Measurements from ENCODE around the gene PPRC1. TPM values are rescaled to one million over a fixed set of nuclear protein-coding genes. Genes with fewer than 3 reads are reported as not detected.

Gene PPRC1
- total RNA-seq, 1 donor from 2014 or later: 42.9 TPM

- H3K27me3 Mint-ChIP-seq (ENCODE audit: low read depth): no peaks in the 10 kb centered on the region
- H3K4me1 Mint-ChIP-seq (ENCODE audit: low read depth): peaks cover 34% of the 10 kb centered on the region
These were observed 19.1 kb downstream of the PPRC1 start, which contains the start of gene NOLC1 for GRCh38 chr10:102151774-102152544. Gene NOLC1 (plus strand): TSS chr10:102152389. CDS start chr10:102152411, 22 bp downstream.

GRCh38 chr10:102152545-102152890 lies 19.7 kb downstream of the PPRC1 start:
- peak overlapping the region; percentile 96 for H3K4me3 Mint-ChIP-seq (ENCODE audit: unreplicated experiment)
- H3K36me3 Mint-ChIP-seq (ENCODE audit: low read depth): peaks cover 23% of the 10 kb centered on the region
- DNase-seq (ENCODE audit: low spot score): no peak
- peak overlapping the region; percentile 99 for H3K27ac Mint-ChIP-seq (ENCODE audit: unreplicated experiment)
- H3K27me3 Mint-ChIP-seq (ENCODE audit: low read depth): no peaks in the 10 kb centered on the region
- H3K4me1 Mint-ChIP-seq (ENCODE audit: low read depth): peaks cover 28% of the 10 kb centered on the region
- H3K9me3 Mint-ChIP-seq (ENCODE audit: low read depth): no peaks in the 10 kb centered on the region
- TF ChIP-seq, protein P1, sequence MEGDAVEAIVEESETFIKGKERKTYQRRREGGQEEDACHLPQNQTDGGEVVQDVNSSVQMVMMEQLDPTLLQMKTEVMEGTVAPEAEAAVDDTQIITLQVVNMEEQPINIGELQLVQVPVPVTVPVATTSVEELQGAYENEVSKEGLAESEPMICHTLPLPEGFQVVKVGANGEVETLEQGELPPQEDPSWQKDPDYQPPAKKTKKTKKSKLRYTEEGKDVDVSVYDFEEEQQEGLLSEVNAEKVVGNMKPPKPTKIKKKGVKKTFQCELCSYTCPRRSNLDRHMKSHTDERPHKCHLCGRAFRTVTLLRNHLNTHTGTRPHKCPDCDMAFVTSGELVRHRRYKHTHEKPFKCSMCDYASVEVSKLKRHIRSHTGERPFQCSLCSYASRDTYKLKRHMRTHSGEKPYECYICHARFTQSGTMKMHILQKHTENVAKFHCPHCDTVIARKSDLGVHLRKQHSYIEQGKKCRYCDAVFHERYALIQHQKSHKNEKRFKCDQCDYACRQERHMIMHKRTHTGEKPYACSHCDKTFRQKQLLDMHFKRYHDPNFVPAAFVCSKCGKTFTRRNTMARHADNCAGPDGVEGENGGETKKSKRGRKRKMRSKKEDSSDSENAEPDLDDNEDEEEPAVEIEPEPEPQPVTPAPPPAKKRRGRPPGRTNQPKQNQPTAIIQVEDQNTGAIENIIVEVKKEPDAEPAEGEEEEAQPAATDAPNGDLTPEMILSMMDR (IDR thresholded peaks at IDR 0.05): no peak

More at GRCh38 chr10:102151774-102152544, 19.1 kb downstream of the PPRC1 start, which contains the start of gene NOLC1:
- DNase-seq (ENCODE audit: low spot score): peak; percentile 99
- Mint-ChIP-seq H3K4me3 (ENCODE audit: unreplicated experiment) (peak within 1 kb of the TSS; percentile 96), H3K9me3 (ENCODE audit: low read depth) (no peaks in the 10 kb centered on the region), H3K36me3 (ENCODE audit: low read depth) (peaks cover 25% of the 10 kb centered on the region), H3K27ac (ENCODE audit: unreplicated experiment) (peak within 1 kb of the TSS; percentile 99)
- TF ChIP-seq, protein P1 (IDR thresholded peaks at IDR 0.05): no peak

DNA sequence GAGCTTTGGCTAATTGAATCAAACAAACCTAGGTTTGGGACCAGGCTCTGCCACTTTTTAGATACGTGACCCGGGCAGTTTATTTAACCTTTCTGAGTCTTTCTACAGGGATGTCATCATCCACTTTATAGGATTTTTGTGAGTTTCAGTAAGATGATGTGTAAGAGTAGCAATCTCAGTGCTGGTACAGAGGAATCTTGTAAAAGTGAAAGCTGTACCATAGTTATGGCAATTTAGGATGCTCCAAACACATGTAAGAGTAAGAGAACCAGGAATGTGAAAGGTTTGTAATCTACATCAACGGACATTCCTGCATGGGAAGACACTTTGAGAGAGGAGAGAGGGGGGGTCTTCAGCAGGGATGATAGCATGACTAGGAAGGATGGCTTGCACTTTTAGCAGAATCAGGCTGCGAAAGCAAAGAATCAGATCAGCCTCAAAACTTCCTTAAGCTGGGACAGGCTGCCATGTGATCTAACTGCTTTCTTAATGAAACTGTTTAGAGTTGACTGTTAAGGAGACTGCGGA lies 20.3 kb downstream of the PPRC1 start:
- Mint-ChIP-seq H3K27me3 (ENCODE audit: low read depth) (no peaks in the 10 kb centered on the region), H3K27ac (ENCODE audit: unreplicated experiment) (peak overlapping the region; percentile 99), H3K36me3 (ENCODE audit: low read depth) (peaks cover 18% of the 10 kb centered on the region), H3K4me1 (ENCODE audit: low read depth) (peaks cover 28% of the 10 kb centered on the region), H3K9me3 (ENCODE audit: low read depth) (no peaks in the 10 kb centered on the region), H3K4me3 (ENCODE audit: unreplicated experiment) (peak overlapping the region; percentile 96)
- TF ChIP-seq, protein P1 (IDR thresholded peaks at IDR 0.05): no peak
- DNase-seq (ENCODE audit: low spot score): no peak

DNA sequence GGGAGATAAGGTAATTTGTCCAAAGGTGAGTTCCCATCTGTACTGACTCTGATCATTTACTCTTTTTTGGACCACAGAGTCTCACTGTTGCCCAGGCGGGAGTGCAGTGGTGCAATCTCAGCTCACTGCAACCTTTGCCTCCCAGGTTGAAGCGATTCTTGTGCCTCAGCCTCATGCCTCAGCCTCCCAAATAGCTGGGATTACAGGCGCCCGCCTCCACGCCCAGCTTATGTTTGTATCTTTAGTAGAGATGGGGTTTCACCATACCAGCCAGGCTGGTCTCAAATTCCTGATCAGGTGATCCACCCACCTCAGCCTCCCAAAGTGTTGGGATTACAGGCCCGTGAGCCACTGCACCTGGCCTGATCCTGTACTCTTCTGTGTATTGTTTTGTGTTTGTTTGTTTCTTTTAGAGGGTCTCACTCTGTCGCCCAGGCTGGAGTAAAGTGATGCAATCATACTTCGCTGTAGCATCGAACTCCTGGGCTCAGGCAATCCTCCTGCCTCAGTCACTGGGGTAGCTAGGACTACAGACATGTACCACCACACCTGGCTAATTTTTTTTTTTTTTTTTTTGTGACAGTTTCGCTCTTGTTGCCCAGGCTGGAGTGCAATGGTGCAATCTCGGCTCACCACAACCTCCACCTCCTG lies 21.8 kb downstream of the PPRC1 start:
- Mint-ChIP-seq H3K27ac (ENCODE audit: unreplicated experiment) (peak overlapping the region; percentile 54), H3K4me3 (ENCODE audit: unreplicated experiment) (no peak overlapping the region), H3K9me3 (ENCODE audit: low read depth) (no peaks in the 10 kb centered on the region), H3K4me1 (ENCODE audit: low read depth) (peaks cover 28% of the 10 kb centered on the region), H3K27me3 (ENCODE audit: low read depth) (no peaks in the 10 kb centered on the region), H3K36me3 (ENCODE audit: low read depth) (peaks cover 17% of the 10 kb centered on the region)
- no peak for DNase-seq (ENCODE audit: low spot score)
- TF ChIP-seq, protein P1 (IDR thresholded peaks at IDR 0.05): no peak

DNA sequence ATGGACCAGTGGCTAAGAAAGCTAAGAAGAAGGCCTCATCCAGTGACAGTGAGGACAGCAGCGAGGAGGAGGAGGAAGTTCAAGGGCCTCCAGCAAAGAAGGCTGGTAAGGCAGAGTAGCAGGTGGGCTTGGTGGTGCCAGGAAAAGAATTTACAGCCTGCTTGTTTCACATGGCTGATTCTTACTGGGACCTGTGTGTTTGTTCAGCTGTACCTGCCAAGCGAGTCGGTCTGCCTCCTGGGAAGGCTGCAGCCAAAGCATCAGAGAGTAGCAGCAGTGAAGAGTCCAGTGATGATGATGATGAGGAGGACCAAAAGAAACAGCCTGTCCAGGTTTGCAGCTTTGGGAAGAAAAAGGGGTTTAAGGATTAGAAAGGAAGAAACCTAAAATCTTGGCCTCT lies 24.4 kb downstream of the PPRC1 start:
- Mint-ChIP-seq H3K4me3 (ENCODE audit: unreplicated experiment) (no peak overlapping the region), H3K9me3 (ENCODE audit: low read depth) (no peaks in the 10 kb centered on the region), H3K27me3 (ENCODE audit: low read depth) (no peaks in the 10 kb centered on the region), H3K27ac (ENCODE audit: unreplicated experiment) (no peak overlapping the region), H3K36me3 (ENCODE audit: low read depth) (peaks cover 32% of the 10 kb centered on the region), H3K4me1 (ENCODE audit: low read depth) (peaks cover 13% of the 10 kb centered on the region)
- TF ChIP-seq, protein P1 (IDR thresholded peaks at IDR 0.05): no peak
- DNase-seq (ENCODE audit: low spot score): no peak

Data from chondrocyte (in vitro differentiated cells).